HepG2 (cell line): ENCODE measurements around the gene NOP14. TPM values are rescaled to one million over a fixed set of nuclear protein-coding genes. Genes with fewer than 3 reads are reported as not detected.

Experiments
- ATAC-seq: fragments of 200-7000 bp; cut with Tn5 transposase; 3 replicates; pipeline ENCODE4 v1.9.1; 2020; ENCODE audit warnings: mild to moderate bottlenecking, moderate library complexity
- BruUV-seq: library from RNA; stranded (reverse); fragments of 400-500 nt; replicated peaks from 2 replicates; lab custom pipeline; 2021; lab: Mats Ljungman, UMichigan
- CTCF ChIA-PET: fragments of 300-600 bp; formaldehyde crosslinking; extraction: SDS; loops from one replicate; lab custom pipeline; 2021; ENCODE audit warnings: low total read pairs, inconsistent platforms, low intra/inter-chr PET ratio; lab: Yijun Ruan, JAX
- POLR2A ChIA-PET: fragments of 350-600 bp; sonication (Branson Sonifier 250); formaldehyde crosslinking; loops from one replicate; lab custom pipeline; 2020; ENCODE audit warnings: antibody characterized with exemption, inconsistent platforms; lab: Yijun Ruan, JAX
- DNase-seq: peaks from one replicate; pipeline ENCODE4 v3.0.0-alpha.2; 2015; ENCODE audit warnings: low spot score
- FAIRE-seq: peaks from 3 replicates; lab custom pipeline; 2011; peaks lifted over from hg19 to GRCh38; lab: Jason Lieb, UNC
- H2AFZ ChIP-seq: one replicate; pipeline ENCODE4 v1.6.1; 2011; ENCODE audit warnings: low read length, inconsistent platforms
- H3K27ac ChIP-seq: fragments of 300-600 bp; 3 replicates; pipeline ENCODE4 v1.8.0; 2011; ENCODE audit warnings: mixed run types, mild to moderate bottlenecking, mixed read lengths, low read length, inconsistent platforms; ENCODE audit not compliant: insufficient read depth; ENCODE audit errors: extremely low read length
- H3K27me3 ChIP-seq, 2 experiments: fragments of 200-600 bp in 1 of 2; 2 replicates in 1 of 2; 3 replicates in 1 of 2; pipeline versions ENCODE4 v1.6.0 to v1.8.0; 2011; ENCODE audit warnings: low read length in 2 of 2, mild to moderate bottlenecking in 2 of 2, moderate library complexity in 2 of 2, inconsistent platforms in 1 of 2; ENCODE audit not compliant: insufficient read depth in 2 of 2, control insufficient read depth in 1 of 2
- H3K36me3 ChIP-seq, 2 experiments: fragments of 200-600 bp in 1 of 2; replicated peaks in 1 of 2; 2 replicates in 1 of 2; 3 replicates in 1 of 2; pipeline versions ENCODE4 v1.5.1 to v1.8.0; 2011; ENCODE audit warnings: low read length in 2 of 2, inconsistent platforms in 1 of 2; ENCODE audit not compliant: insufficient read depth in 2 of 2, control insufficient read depth in 1 of 2
- H3K4me1 ChIP-seq: 2 replicates; pipeline ENCODE4 v1.5.1; 2012; ENCODE audit warnings: low read length, inconsistent platforms; ENCODE audit not compliant: insufficient read depth
- H3K4me2 ChIP-seq: 2 replicates; pipeline ENCODE4 v1.6.0; 2011; ENCODE audit warnings: low read depth, low read length, inconsistent platforms
- H3K4me3 ChIP-seq, 3 experiments: fragments of 200-600 bp in 1 of 3; sonication (generic), shearing (Covaris generic) in 1 of 3; replicated peaks in 1 of 3; 2 replicates each; pipeline ENCODE4 v1.5.1; 2011 to 2016; ENCODE audit warnings: low read length in 3 of 3, inconsistent platforms in 2 of 3, low read depth in 2 of 3, mild to moderate bottlenecking in 2 of 3, control low read depth in 1 of 3, mixed read lengths in 1 of 3; ENCODE audit not compliant: insufficient read depth in 1 of 3
- H3K79me2 ChIP-seq: one replicate; pipeline ENCODE4 v1.6.1; 2011; ENCODE audit warnings: low read length, inconsistent platforms; ENCODE audit not compliant: insufficient read depth
- H3K9ac ChIP-seq: 2 replicates; pipeline ENCODE4 v1.6.0; 2011; ENCODE audit warnings: mild to moderate bottlenecking, low read depth, low read length, inconsistent platforms; ENCODE audit not compliant: insufficient read depth
- H3K9me3 ChIP-seq: 2 replicates; pipeline ENCODE4 v1.5.1; 2012; ENCODE audit warnings: mild to moderate bottlenecking, low read length
- H4K20me1 ChIP-seq: 2 replicates; pipeline ENCODE4 v1.6.0; 2011; ENCODE audit warnings: inconsistent platforms, mild to moderate bottlenecking, low read length, moderate library complexity; ENCODE audit not compliant: insufficient read depth
- DBP ChIP-seq: sonication (generic); formaldehyde crosslinking; IDR thresholded peaks from 2 replicates; pipeline ENCODE4 v1.4.0; 2020; ENCODE audit warnings: missing genetic modification reagents; ENCODE audit errors: not compliant biosample characterization
- HINFP ChIP-seq: sonication (generic); formaldehyde crosslinking; IDR thresholded peaks from 2 replicates; pipeline ENCODE4 v1.4.0; 2020; ENCODE audit warnings: low read depth, mild to moderate bottlenecking, missing genetic modification reagents
- MEIS2 ChIP-seq: sonication (generic); formaldehyde crosslinking; IDR thresholded peaks from 2 replicates; pipeline ENCODE4 v1.9.0; 2021; ENCODE audit warnings: mild to moderate bottlenecking, missing genetic modification reagents
- NR2F1 ChIP-seq, 2 experiments: fragments of 450-650 bp in 1 of 2; formaldehyde crosslinking in 1 of 2; IDR thresholded peaks; 2 replicates each; pipeline versions ENCODE4 v1.5.0 to v1.6.1; 2016 to 2020; ENCODE audit warnings: mild to moderate bottlenecking in 1 of 2, missing compliant biosample characterization in 1 of 2, missing genetic modification reagents in 1 of 2, moderate library complexity in 1 of 2
- PCBP1 ChIP-seq: fragments of 200-400 bp; formaldehyde crosslinking; IDR thresholded peaks from 2 replicates; pipeline ENCODE4 v1.6.1; 2017; ENCODE audit warnings: mild to moderate bottlenecking, low read depth, low read length, borderline replicate concordance
- POLR2G ChIP-seq: fragments of 200-400 bp; formaldehyde crosslinking; IDR thresholded peaks from 2 replicates; pipeline ENCODE4 v1.6.1; 2018; ENCODE audit warnings: mild to moderate bottlenecking, low read depth, low read length, moderate library complexity
- SSRP1 ChIP-seq: IDR thresholded peaks from 2 replicates; pipeline ENCODE4 v1.6.1; 2016; ENCODE audit warnings: control low read depth
- TCF7 ChIP-seq: sonication (generic); IDR thresholded peaks from 2 replicates; pipeline ENCODE4 v1.6.1; 2016; ENCODE audit warnings: antibody characterized with exemption, low read depth
- ZBTB3 ChIP-seq: sonication (generic); formaldehyde crosslinking; IDR thresholded peaks from 2 replicates; pipeline ENCODE4 v1.4.0; 2020; ENCODE audit warnings: low read depth, mild to moderate bottlenecking, moderate library complexity, missing genetic modification reagents, borderline replicate concordance
- ZEB1 ChIP-seq: IDR thresholded peaks from 2 replicates; pipeline ENCODE4 v1.6.1; 2012; ENCODE audit warnings: mild to moderate bottlenecking, low read depth, inconsistent platforms; ENCODE audit not compliant: insufficient replicate concordance
- ZNF17 ChIP-seq: sonication (generic); formaldehyde crosslinking; IDR thresholded peaks from 2 replicates; pipeline ENCODE4 v1.5.0; 2020; ENCODE audit warnings: mild to moderate bottlenecking, missing genetic modification reagents
- ZNF260 ChIP-seq: sonication (generic); formaldehyde crosslinking; IDR thresholded peaks from 2 replicates; pipeline ENCODE4 v1.4.0; 2020; ENCODE audit warnings: missing genetic modification reagents, low read depth, mild to moderate bottlenecking, borderline replicate concordance
- ZNF572 ChIP-seq: sonication (generic); formaldehyde crosslinking; IDR thresholded peaks from 2 replicates; pipeline ENCODE4 v1.5.1; 2020; ENCODE audit warnings: mild to moderate bottlenecking, missing genetic modification reagents
- ZSCAN20 ChIP-seq: sonication (generic); formaldehyde crosslinking; IDR thresholded peaks from 2 replicates; pipeline ENCODE4 v1.4.0; 2020; ENCODE audit warnings: missing genetic modification reagents, mild to moderate bottlenecking, borderline replicate concordance
- WGBS: methylation state at CpG from one replicate; pipeline ENCODE4 v1.1.6; 2017; ENCODE audit warnings: low lambda C conversion rate; 5-methylcytosine and 5-hydroxymethylcytosine counted together
- in situ Hi-C: cut with HindIII; loops from 2 replicates; pipeline ENCODE4 v1.10.0; 2017; ENCODE audit warnings: low pct_unique_long_range_greater_than_20kb; ENCODE audit not compliant: extremely low pct_ligation_motif_present
- intact Hi-C: fragments of 100-400 bp; cut with micrococcal nuclease; formaldehyde crosslinking; loops from one replicate; pipeline ENCODE4 v1.10.0; 2022; ENCODE audit not compliant: unreplicated experiment
- polyA plus RNA-seq, 8 experiments: library from polyadenylated mRNA; depleted of rRNA in 3 of 8; stranded (reverse) in 7 of 8; unstranded in 1 of 8; fragments of >200 nt; fragmentation: Illumina TruSeq in 4 of 8; extraction: Trizol in 4 of 8; gene quantifications; 2 replicates each; pipeline versions ENCODE4 v1.2.1 to v1.2.3, GENCODE V29; 2011 to 2016; ENCODE audit warnings: low read depth in 4 of 8, missing spikeins in 1 of 8, mixed read lengths in 1 of 8; ENCODE audit not compliant: insufficient read depth in 1 of 8
- total RNA-seq, 5 experiments: library from RNA; depleted of rRNA; stranded (reverse); fragments of >200 nt; fragmentation: Illumina TruSeq; extraction: Trizol; gene quantifications; 2 replicates each; pipeline ENCODE4 v1.2.3, GENCODE V29; 2016; ENCODE audit warnings: low read depth in 1 of 5

Gene NOP14
- total and polyA plus RNA-seq, 2 of the 13 experiments (the other 11 are each of a cell fraction or from before 2014, with no cell fraction given): 6.9 to 47.9 TPM

GRCh38 chr4:2942037-2942531 lies 21.1 kb downstream of the NOP14 start:
- peaks cover 8% of the 10 kb centered on the region for H3K4me1 ChIP-seq
- ChIA-PET CTCF (no interaction called here), POLR2A (no interaction called here)
- H3K4me3 ChIP-seq: no peak overlapping the region
- H3K36me3 ChIP-seq: peaks cover 53 to 86% of the 10 kb centered on the region in 2 experiments
- H3K9me3 ChIP-seq: no peaks in the 10 kb centered on the region
- H3K27me3 ChIP-seq: no peaks in the 10 kb centered on the region
- no peak overlapping the region for H2AFZ ChIP-seq
- no peak overlapping the region for H3K9ac ChIP-seq
- no peak for DNase-seq
- FAIRE-seq: no peak
- no peak overlapping the region for H3K27ac ChIP-seq
- no peak for ATAC-seq
- no peaks in the 10 kb centered on the region for H3K79me2 ChIP-seq
- TF ChIP-seq POLR2G (peak; percentile 38; the same call in 1 of the 2 replicates), MEIS2 (CRISPR knock-in tag) (no peak)
- H3K4me2 ChIP-seq: no peak overlapping the region
- in situ Hi-C loops (no loop called here), intact Hi-C loops (no loop called here)
- WGBS: over 99% methylated on average over 11 of the region's 21 CpGs
- BruUV-seq: no TSS peak
- H4K20me1 ChIP-seq: peaks cover 11% of the 10 kb centered on the region; the same call in 1 of the 2 replicates

GRCh38 chr4:2941138-2942036 lies 21.8 kb downstream of the NOP14 start:
- ChIA-PET CTCF (no interaction called here), POLR2A (no interaction called here)
- WGBS: 98% methylated on average over 17 of the region's 24 CpGs
- in situ Hi-C loops (no loop called here), intact Hi-C loops (no loop called here)
- DNase-seq: no peak
- no peak overlapping the region for H3K4me2 ChIP-seq
- H3K4me1 ChIP-seq: peaks cover 15% of the 10 kb centered on the region
- no peak overlapping the region for H3K4me3 ChIP-seq
- H4K20me1 ChIP-seq: peaks cover 17% of the 10 kb centered on the region; the same call in 1 of the 2 replicates
- no peak for FAIRE-seq
- no peak overlapping the region for H3K9ac ChIP-seq
- H2AFZ ChIP-seq: no peak overlapping the region
- no peak for ATAC-seq
- H3K36me3 ChIP-seq: peaks cover 48 to 80% of the 10 kb centered on the region in 2 experiments
- H3K79me2 ChIP-seq: no peaks in the 10 kb centered on the region
- no TSS peak for BruUV-seq
- no peak overlapping the region for H3K27ac ChIP-seq
- no peaks in the 10 kb centered on the region for H3K27me3 ChIP-seq
- no peaks in the 10 kb centered on the region for H3K9me3 ChIP-seq
- TF ChIP-seq DBP (no peak), ZEB1 (no peak), ZNF572 (CRISPR knock-in tag) (no peak), PCBP1 (no peak), TCF7 (no peak), ZBTB3 (CRISPR knock-in tag) (no peak), SSRP1 (CRISPR knock-in tag) (no peak), NR2F1 (CRISPR knock-in tag; IDR thresholded peaks at IDR 0.05) (no peak), ZNF260 (CRISPR knock-in tag) (no peak), ZSCAN20 (no peak), HINFP (CRISPR knock-in tag) (no peak), ZNF17 (CRISPR knock-in tag) (peak; percentile 53; the same call in 1 of the 2 replicates)
